ENCODE data around the gene FGD1. TPM values are rescaled to one million over a fixed set of nuclear protein-coding genes. Genes with fewer than 3 reads are reported as not detected.

Gene FGD1
- total RNA-seq, 1 donor = 10.4 TPM

DNA sequence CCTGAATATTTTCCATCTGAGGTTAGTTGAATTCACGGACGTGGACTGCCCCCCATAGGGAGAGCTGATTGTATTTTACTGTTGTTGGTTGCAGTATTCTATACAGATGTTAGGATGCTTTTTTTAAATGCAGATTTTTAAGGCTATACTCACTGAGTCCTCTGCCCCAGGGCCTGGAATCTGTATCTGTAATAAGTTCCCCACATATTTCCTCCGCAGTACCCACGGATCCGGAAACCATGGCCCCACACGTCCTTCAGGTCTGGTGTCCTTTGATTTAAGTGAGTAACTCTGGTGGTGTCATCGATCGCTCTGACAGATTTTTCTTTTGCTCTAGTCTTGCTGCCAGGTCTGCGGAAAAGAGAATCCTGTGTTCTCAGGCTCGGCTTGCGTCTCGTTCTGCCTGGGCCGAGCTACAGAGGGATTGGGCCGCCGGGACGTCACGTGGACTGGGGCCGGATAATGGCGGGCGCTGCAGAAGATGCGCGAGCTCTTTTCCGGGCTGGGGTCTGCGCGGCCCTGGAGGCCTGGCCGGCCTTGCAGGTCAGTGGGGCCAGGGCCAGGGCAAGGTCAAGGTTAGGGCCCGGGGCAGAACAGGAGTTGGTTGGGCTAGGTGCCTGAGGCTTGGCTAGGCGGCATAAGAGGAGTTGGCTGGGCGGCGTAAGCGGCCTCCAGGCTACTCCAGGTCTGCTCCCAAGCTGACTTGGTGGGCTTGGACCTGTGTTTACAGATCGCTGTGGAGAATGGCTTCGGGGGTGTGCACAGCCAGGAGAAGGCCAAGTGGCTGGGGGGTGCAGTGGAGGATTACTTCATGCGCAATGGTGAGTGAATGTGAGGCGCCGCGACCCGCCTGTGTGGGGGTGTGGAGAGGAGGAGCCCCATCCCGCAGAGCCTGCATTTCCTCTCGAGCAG lies 55.8 kb downstream of the FGD1 start, which contains the start of gene TSR2:
TSS of gene TSR2 (plus strand) at position 445 of the 912 bp plus-strand sequence. CDS start at position 463, 18 bp downstream.
- H3K4me3 ChIP-seq (ENCODE audit: low read depth, low read length) = peak within 1 kb of the TSS; percentile 91
- TF ChIP-seq CTCF (IDR thresholded peaks at IDR 0.05; ENCODE audit: insufficient read depth, low read depth, low read length) = no peak
- DNase-seq (ENCODE audit: low read depth) = peak; percentile 86

DNA sequence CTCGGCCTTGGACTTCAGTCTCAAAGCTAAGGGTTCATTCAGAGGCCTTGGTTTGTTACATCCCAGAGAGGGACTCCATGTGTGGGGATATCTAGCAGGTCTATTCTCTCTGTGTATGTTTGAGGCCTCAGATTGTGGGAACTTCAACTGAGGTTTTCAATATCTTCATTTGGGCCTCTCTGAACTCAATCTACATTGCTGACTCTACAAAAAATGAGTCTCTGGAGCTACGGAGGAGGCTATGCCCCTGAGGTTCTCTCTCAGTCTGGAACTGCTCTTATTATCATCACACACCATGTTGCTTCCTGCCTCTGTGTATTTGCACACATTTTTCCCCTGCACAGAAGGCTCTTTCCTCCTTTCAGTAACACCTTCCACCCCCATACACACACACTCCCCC lies 60.9 kb downstream of the FGD1 start:
- no peak overlapping the region for H3K4me3 ChIP-seq (ENCODE audit: low read depth, low read length)

DNA sequence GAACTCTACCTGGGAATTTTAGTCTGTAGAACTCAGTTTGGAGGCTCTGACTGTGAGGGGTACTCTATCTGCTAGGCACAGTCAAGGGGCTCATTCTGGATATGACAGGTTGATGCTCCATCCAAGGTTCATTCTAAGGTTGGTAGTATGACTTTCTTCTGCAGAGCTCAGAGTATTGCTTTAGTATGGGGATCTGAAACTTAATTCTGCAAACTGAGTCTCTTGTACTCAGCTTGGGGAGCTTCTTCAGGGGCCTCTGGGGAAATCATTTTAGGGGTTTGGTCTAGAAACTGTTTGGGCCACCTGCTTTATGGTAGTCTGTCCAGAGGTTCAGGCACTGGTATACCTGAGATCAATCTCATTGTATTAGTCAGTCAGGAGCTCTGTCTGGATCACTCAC lies 65.5 kb downstream of the FGD1 start:
- no peak for TF ChIP-seq CTCF (IDR thresholded peaks at IDR 0.05; ENCODE audit: insufficient read depth, low read depth, low read length)

More for the DNA sequence above, 60.9 kb downstream of the FGD1 start:
- DNase-seq (ENCODE audit: low read depth) = no peak
- TF ChIP-seq CTCF (IDR thresholded peaks at IDR 0.05; ENCODE audit: insufficient read depth, low read depth, low read length) = no peak

DNA sequence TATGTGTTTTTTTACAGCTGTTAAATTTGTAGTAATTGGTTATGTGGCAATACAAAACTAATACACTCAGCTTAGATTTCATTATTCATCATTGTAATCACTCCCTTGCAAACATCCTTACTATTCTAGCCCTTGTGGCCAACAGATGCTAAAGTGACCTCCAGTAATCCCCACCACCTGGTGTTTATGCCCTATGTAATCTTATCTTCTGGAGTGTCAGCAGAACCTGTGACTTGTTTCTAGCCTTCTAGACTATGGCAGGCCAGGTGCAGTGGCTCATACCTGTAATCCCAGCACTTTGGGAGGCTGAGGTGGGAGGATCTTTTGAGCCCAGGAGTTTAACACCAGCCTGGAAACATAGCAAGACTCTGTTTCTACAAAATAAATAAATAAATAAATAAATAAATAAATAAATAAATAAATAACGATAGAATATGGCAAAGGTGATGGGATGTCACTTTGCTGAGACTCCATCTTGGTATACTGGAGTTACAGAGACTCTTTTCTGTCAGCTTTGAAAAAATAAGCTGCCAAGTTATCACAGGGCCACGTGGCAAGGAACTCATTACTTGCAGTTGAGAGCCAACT lies 68.1 kb downstream of the FGD1 start:
- DNase-seq (ENCODE audit: low read depth) = peak; percentile 5
- no peak for TF ChIP-seq CTCF (IDR thresholded peaks at IDR 0.05; ENCODE audit: insufficient read depth, low read depth, low read length)
- H3K4me3 ChIP-seq (ENCODE audit: low read depth, low read length) = no peak overlapping the region

More for the DNA sequence above, 65.5 kb downstream of the FGD1 start:
- DNase-seq (ENCODE audit: low read depth) = no peak
- H3K4me3 ChIP-seq (ENCODE audit: low read depth, low read length) = no peak overlapping the region

- DNase-seq (ENCODE audit: low read depth) = peak; percentile 2
- no peak overlapping the region for H3K4me3 ChIP-seq (ENCODE audit: low read depth, low read length)
- no peak for TF ChIP-seq CTCF (IDR thresholded peaks at IDR 0.05; ENCODE audit: insufficient read depth, low read depth, low read length)
Measured at GRCh38 chrX:54423161-54423888, 72.7 kb downstream of the FGD1 start.

- DNase-seq (ENCODE audit: low read depth) = no peak
- H3K4me3 ChIP-seq (ENCODE audit: low read depth, low read length) = no peak overlapping the region
- no peak for TF ChIP-seq CTCF (IDR thresholded peaks at IDR 0.05; ENCODE audit: insufficient read depth, low read depth, low read length)
Measured at GRCh38 chrX:54422168-54422567, 73.9 kb downstream of the FGD1 start.
